NT2/D1 (cell line): Measurements from ENCODE around the gene VPS36.

ENCODE experiments used
- DNase-seq: peaks from one replicate; pipeline ENCODE4 v3.0.0-alpha.2; 2011; ENCODE audit warnings: low read depth, low spot score
- H3K27me3 ChIP-seq: 2 replicates; pipeline ENCODE4 v1.6.0; 2011; ENCODE audit warnings: mild to moderate bottlenecking; ENCODE audit not compliant: insufficient read length, insufficient read depth
- H3K36me3 ChIP-seq: 2 replicates; pipeline ENCODE4 v1.6.1; 2011; ENCODE audit warnings: mild to moderate bottlenecking, low read length, mixed read lengths; ENCODE audit not compliant: insufficient read depth, insufficient read length
- H3K4me1 ChIP-seq: 2 replicates; pipeline ENCODE4 v1.5.1; 2011; ENCODE audit not compliant: insufficient read depth, insufficient read length
- H3K4me3 ChIP-seq: 2 replicates; pipeline ENCODE4 v1.5.1; 2011; ENCODE audit warnings: low read depth; ENCODE audit not compliant: insufficient read length
- H3K9ac ChIP-seq: 2 replicates; pipeline ENCODE4 v1.6.0; 2011; ENCODE audit warnings: low read depth; ENCODE audit not compliant: insufficient read length
- H3K9me3 ChIP-seq: 2 replicates; pipeline ENCODE4 v1.5.1; 2011; ENCODE audit warnings: mild to moderate bottlenecking, low read length; ENCODE audit not compliant: insufficient read depth
- SUZ12 ChIP-seq: IDR thresholded peaks from 2 replicates; pipeline ENCODE4 v1.6.1; 2011; ENCODE audit not compliant: insufficient read length, insufficient read depth; ENCODE audit errors: extremely low read depth
- YY1 ChIP-seq: IDR thresholded peaks from 2 replicates; pipeline ENCODE4 v1.6.1; 2011; ENCODE audit not compliant: insufficient read length, insufficient read depth
- ZNF274 ChIP-seq: IDR thresholded peaks from 2 replicates; pipeline ENCODE4 v1.6.1; 2011; ENCODE audit warnings: mild to moderate bottlenecking, low read depth, low read length

Gene VPS36

DNA sequence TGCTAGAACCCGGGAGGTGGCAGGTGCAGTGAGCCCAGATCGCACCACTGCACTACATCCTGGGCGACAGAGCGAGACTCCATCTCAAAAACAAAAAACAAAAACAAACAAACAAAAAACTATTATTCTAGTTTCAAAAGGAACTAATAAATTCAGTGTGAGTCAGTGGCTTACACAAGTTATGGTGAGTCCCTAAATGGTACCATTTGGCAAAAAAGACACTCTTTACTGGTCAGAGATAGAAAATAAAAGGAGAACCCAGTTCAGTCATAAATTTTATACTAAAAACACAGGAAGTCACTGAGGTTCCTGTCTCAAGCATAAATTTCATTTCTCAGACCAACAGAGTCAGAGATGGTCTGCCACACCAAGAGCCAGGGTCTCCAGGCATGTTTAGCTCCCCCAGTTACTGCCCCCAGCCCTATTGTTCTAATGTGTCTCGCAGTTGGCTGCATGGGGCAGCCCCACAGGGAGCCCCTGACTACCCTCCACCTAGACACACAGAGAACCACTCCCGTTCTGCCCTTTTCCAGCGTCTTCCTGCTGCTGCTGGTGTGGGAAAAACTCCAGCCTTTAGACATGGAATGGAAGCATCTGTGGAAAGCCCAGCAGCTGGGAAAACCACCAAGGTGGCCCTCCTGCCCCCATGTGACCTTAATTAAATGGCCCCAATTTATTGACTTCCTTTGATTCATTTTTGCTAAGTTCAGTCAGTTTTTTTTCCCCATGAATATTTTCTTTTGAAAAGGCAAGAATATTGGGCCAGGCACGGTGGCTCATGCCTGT lies 56.7 kb downstream of the VPS36 start:
- DNase-seq: no peak
- no peaks in the 10 kb centered on the region for H3K36me3 ChIP-seq
- no peaks in the 10 kb centered on the region for H3K4me1 ChIP-seq
- H3K4me3 ChIP-seq: no peak overlapping the region
- no peak overlapping the region for H3K9ac ChIP-seq
- no peaks in the 10 kb centered on the region for H3K9me3 ChIP-seq
- TF ChIP-seq ZNF274: no peak
- no peak for TF ChIP-seq YY1
- no peak for TF ChIP-seq SUZ12
- H3K27me3 ChIP-seq: no peaks in the 10 kb centered on the region

GRCh38 chr13:52387721-52388120 lies 62.7 kb downstream of the VPS36 start:
- H3K27me3 ChIP-seq: no peaks in the 10 kb centered on the region
- no peak overlapping the region for H3K9ac ChIP-seq
- no peak overlapping the region for H3K4me3 ChIP-seq
- H3K4me1 ChIP-seq: no peaks in the 10 kb centered on the region
- no peak for DNase-seq
- TF ChIP-seq SUZ12 (no peak), YY1 (no peak), ZNF274 (no peak)
- no peaks in the 10 kb centered on the region for H3K36me3 ChIP-seq
- no peaks in the 10 kb centered on the region for H3K9me3 ChIP-seq

DNA sequence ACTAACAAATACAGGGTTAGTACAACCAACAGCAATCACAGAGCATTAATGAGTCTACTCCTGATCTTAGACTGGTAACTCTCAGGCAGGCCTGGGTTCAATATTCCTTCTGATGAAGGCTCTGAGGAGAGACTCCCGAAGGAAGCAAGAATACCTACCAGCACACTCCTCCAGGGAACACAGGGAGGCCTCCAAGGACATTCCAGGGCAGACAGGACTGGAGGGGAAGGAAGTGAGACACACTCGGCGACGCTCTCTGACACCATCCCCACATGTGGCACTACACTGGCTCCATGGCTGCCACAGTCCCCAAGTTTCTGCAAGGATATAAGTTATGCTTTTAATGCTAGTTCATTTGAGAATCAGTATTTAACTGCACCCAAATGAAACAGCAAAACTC lies 64.6 kb downstream of the VPS36 start:
- Histone ChIP-seq H3K27me3 (no peaks in the 10 kb centered on the region), H3K36me3 (no peaks in the 10 kb centered on the region), H3K4me3 (no peak overlapping the region), H3K9me3 (no peaks in the 10 kb centered on the region), H3K4me1 (no peaks in the 10 kb centered on the region), H3K9ac (no peak overlapping the region)
- no peak for DNase-seq
- TF ChIP-seq SUZ12: no peak
- no peak for TF ChIP-seq ZNF274
- no peak for TF ChIP-seq YY1

DNA sequence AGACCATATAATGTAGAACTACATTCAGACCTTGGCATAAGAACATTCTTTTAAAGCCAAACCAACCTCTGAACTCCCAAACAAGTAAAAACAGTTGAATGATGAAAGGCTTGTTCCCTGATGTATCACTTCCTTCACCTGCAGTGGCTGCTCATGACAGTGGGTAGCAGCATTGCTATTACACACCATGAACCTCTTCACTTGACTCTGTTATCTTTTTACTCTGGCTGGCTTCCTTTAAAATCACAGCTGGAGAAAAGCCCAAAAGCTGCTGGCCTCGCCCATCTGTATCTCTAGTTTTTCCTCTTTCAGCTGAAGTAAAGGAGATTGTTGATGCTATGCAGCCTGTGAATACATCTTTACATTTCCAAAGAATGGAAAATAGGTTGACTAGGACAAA lies 67.1 kb downstream of the VPS36 start:
- TF ChIP-seq YY1 (no peak), SUZ12 (no peak), ZNF274 (no peak)
- Histone ChIP-seq H3K27me3 (no peaks in the 10 kb centered on the region), H3K36me3 (no peaks in the 10 kb centered on the region), H3K9ac (no peak overlapping the region), H3K4me1 (no peaks in the 10 kb centered on the region), H3K4me3 (no peak overlapping the region), H3K9me3 (no peaks in the 10 kb centered on the region)
- DNase-seq: no peak

DNA sequence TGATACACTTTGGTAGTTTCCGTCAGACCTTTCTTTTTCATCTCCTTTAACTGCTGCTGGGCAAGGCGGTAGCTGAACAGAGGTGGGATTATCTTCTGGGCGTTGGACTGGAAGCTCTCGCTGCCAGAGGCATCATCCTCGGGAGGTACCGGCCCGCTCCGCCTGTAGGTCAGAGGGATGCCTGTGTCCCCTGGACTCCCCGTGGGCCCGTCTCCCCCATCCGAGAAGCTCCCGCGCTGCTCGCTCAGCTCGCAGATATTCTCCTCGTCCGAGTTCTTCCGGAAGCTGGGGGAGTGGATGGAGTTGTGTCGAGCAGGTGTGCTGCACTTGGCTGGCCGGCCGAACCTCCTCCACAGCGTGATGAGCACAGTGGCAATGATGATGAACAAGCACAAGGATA lies 72.1 kb downstream of the VPS36 start:
- DNase-seq: no peak
- H3K4me1 ChIP-seq: no peaks in the 10 kb centered on the region
- no peak overlapping the region for H3K9ac ChIP-seq
- H3K4me3 ChIP-seq: no peak overlapping the region
- TF ChIP-seq SUZ12: no peak
- TF ChIP-seq ZNF274: no peak
- TF ChIP-seq YY1: no peak
- no peaks in the 10 kb centered on the region for H3K27me3 ChIP-seq
- H3K36me3 ChIP-seq: no peaks in the 10 kb centered on the region
- H3K9me3 ChIP-seq: no peaks in the 10 kb centered on the region

DNA sequence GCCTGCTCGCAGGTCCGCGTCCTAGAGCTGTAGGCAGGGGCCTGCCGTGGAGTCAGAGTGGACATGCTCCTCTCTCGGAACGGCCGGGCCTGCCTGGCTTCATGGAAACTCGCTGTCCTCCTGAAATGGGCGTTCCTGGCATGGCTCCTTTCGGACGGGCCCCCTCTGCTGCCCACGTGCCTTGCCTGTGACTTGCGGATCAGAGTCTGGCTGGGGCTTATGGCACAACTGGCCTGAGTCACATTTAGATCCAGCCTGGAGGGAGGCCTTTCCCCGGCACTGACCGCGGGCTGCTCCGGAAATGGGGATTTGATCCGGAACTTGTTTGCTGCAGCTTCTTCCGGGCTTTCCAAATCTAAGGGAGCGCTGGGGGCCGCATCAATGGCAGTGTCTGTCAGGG lies 72.5 kb downstream of the VPS36 start:
- no peaks in the 10 kb centered on the region for H3K27me3 ChIP-seq
- H3K4me1 ChIP-seq: no peaks in the 10 kb centered on the region
- no peaks in the 10 kb centered on the region for H3K36me3 ChIP-seq
- DNase-seq: no peak
- H3K9me3 ChIP-seq: no peaks in the 10 kb centered on the region
- no peak for TF ChIP-seq SUZ12
- no peak for TF ChIP-seq YY1
- no peak for TF ChIP-seq ZNF274
- H3K9ac ChIP-seq: no peak overlapping the region
- no peak overlapping the region for H3K4me3 ChIP-seq

DNA sequence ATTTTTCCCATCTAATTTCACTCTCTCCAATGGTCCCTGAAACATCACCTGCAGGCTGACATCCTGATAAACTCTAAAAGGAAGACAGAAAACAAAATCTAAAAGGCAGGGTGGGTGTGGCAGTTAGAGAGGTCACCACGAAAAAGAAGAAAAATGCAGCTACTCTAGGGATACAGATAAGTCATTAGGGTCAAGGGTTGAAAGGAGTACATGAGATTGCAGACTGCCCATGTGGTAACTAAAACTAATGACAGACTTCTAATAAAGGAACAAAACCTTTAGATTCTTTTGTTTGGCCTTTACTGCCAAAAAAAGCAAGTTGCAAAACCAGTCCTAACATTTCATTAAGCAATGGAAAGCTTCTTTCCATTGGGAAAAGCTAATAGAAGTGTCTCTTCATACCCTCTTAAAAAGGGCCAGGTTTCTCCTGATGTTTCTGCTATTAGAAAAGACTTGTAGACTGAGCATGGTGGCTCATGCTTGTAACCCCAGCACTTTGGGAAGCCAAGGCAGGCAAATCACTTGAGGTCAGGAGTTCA lies 75.5 kb downstream of the VPS36 start:
- TF ChIP-seq SUZ12: no peak
- TF ChIP-seq ZNF274: no peak
- no peak for TF ChIP-seq YY1
- Histone ChIP-seq H3K27me3 (no peaks in the 10 kb centered on the region), H3K9me3 (no peaks in the 10 kb centered on the region), H3K9ac (no peak overlapping the region), H3K36me3 (no peaks in the 10 kb centered on the region), H3K4me3 (no peak overlapping the region), H3K4me1 (no peaks in the 10 kb centered on the region)
- no peak for DNase-seq
